OCI-LY3 (cell line): ENCODE results near the gene TRIO.

Source experiments
- CTCF ChIP-seq: fragments of 200-600, 300-600 bp; sonication (generic); IDR thresholded peaks from 2 replicates; pipeline ENCODE4 v1.5.1; 2014; ENCODE audit warnings: antibody characterized with exemption, low read length, low read depth
- EZH2phosphoT487 ChIP-seq: fragments of 200-600 bp; shearing (Covaris generic); IDR thresholded peaks from 2 replicates; pipeline ENCODE4 v1.6.1; 2018; ENCODE audit warnings: antibody characterized with exemption, mixed run types, low read depth

- no peak for TF ChIP-seq CTCF
- TF ChIP-seq EZH2phosphoT487: no peak
These were observed 297.7 kb downstream of the TRIO start for GRCh38 chr5:14440582-14441431.
